GM18526 (cell line): ENCODE measurements around the gene AMOTL1.

Experiments
- POLR2A ChIP-seq: IDR thresholded peaks from 3 replicates; pipeline ENCODE4 v1.6.1; 2011; ENCODE audit not compliant: insufficient read length; ENCODE audit errors: extremely low read depth

The AMOTL1 gene

DNA sequence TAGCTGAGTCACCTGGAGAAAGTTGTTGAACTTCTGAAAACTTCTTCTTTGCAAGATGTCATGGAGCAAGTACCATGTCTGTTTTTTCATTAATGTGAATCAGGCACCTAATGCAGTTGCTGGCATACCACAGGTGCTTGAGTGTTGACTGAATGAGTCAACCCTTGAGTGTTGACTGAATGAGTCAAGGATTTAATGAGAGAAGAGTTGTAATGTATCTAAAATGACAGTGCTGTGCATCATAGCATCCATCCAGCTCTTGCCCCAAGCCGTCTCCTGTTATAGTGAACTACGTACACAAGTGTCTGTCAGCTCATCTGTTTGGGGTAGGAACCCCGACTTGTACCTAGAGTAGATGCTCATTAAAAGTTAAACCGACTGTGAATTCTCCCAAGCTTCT lies 112.1 kb downstream of the AMOTL1 start:
- TF ChIP-seq POLR2A, result no peak

DNA sequence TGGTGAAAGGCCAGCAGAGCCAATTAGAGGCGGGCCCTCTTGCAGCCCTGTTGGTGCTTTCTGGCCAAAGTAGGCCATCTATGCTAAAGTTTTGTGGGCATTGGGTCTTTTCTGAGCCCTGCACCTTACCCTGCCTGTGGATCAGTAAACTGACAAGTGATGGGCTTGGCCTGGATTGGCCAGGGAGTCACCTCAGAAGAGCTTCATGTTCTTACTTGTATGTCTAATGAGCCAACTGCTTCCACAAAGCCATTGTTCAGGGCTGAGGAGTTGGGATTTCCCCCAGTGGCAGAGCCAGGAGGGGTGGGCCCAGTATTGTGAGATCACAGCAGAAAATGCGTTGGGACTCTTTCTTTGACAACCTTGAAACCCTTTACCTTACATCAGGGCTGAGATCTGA lies 114.8 kb downstream of the AMOTL1 start:
- TF ChIP-seq POLR2A, result no peak

- no peak for TF ChIP-seq POLR2A
Observed at GRCh38 chr11:94883878-94884277, 115.7 kb downstream of the AMOTL1 start.

DNA sequence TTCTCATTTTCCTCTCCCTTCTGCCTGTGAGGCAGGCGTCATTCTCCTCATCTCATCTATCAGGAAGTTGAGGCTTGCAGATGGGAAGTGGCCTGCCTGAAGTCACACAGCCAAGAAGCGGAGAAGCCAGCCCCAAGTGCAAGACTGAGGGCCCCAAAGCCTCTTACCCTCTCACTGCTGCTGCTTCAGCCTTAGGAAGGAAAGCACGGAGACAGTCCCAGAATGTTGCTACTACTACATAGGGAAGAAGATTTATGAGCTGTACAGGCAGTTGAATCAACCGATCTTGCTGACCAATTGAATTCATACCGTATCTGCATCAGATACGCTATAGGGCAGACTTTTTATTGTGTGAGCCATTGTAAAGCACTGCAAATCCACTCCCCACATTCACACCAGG lies 116.2 kb downstream of the AMOTL1 start:
- TF ChIP-seq POLR2A, result no peak

GRCh38 chr11:94885133-94885532 lies 117.0 kb downstream of the AMOTL1 start:
- no peak for TF ChIP-seq POLR2A

GRCh38 chr11:94885581-94885980 lies 117.4 kb downstream of the AMOTL1 start:
- no peak for TF ChIP-seq POLR2A

DNA sequence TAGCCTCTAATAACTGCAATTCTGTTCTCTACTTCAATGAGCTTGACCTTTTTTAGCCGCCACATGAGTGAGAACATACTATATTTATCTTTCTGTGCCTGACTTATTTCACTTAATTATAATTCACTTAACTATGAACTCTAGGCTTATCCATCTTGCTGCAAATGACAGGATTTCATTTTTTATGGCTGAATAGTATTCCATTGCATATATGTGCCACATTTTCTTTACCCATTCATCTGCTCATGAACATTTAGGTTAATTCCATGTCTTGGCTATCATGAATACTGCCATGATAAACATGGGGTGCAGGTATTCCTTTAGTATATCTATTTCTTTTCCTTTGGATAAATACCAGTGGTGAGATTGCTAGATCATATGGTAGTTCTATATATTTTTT lies 120.0 kb downstream of the AMOTL1 start:
- no peak for TF ChIP-seq POLR2A

- TF ChIP-seq POLR2A, result no peak
Observed at GRCh38 chr11:94895451-94895850, 127.3 kb downstream of the AMOTL1 start.

DNA sequence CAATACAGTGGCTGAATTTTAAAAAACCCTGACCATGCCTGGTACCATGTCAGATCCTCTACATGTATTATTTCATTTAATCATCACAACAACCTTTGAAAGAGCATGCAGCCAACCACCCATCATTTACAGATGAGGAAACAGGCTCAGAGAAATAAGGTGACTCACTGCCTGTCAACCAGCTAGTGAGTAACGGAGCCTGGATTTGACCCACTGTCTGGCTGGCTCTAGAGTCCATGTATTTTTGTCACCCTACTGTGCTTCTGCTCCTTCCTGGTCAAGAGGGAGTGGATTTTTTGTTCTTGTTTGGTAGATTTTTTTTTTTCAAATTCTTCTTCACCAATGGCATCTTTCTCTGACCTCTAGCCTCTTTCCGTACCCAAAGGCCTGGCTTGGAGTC lies 127.8 kb downstream of the AMOTL1 start:
- TF ChIP-seq POLR2A, result no peak

GRCh38 chr11:94897330-94897768 lies 129.2 kb downstream of the AMOTL1 start:
- no peak for TF ChIP-seq POLR2A

DNA sequence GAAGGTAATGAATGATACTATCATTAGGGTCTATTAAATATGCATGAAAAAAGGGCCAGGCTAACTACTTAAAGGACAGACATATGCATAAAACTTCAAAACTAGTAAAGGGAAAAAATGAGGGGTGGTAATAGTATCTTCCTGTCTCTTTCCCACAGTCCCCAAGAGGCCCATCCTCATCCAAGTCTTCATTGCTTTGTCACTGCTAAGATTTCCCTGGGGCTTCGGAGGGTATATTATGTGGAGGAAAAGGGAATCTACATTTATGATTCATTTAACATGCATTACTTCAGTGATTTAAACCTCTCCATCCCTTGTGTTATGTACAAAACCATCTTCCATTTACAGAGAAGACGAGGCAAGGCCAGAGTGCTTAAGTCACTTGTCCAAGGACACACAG lies 139.1 kb downstream of the AMOTL1 start:
- no peak for TF ChIP-seq POLR2A

GRCh38 chr11:94909371-94909820 lies 141.2 kb downstream of the AMOTL1 start:
- no peak for TF ChIP-seq POLR2A

GRCh38 chr11:94910270-94910669 lies 142.1 kb downstream of the AMOTL1 start:
- no peak for TF ChIP-seq POLR2A

DNA sequence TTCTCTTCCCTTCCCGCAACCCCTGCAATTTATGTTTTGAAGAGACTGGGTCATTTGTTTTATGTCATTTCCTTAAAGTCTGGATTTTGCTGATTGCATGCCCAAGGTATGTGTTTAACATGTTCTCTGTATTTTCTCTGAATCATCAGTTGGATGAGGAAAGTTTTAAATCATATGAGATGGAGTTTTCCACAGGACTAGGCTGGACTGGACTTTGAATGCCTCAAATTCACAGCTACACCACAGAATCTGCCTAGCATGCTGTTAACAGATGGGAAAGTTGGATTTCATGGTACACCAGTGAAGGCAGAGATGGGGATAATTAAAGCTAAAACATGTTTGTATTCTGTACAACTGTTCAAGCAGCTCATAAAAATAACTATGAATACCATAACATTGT lies 142.6 kb downstream of the AMOTL1 start:
- TF ChIP-seq POLR2A, result no peak

- no peak for TF ChIP-seq POLR2A
Observed at GRCh38 chr11:94912806-94913205, 144.7 kb downstream of the AMOTL1 start.

DNA sequence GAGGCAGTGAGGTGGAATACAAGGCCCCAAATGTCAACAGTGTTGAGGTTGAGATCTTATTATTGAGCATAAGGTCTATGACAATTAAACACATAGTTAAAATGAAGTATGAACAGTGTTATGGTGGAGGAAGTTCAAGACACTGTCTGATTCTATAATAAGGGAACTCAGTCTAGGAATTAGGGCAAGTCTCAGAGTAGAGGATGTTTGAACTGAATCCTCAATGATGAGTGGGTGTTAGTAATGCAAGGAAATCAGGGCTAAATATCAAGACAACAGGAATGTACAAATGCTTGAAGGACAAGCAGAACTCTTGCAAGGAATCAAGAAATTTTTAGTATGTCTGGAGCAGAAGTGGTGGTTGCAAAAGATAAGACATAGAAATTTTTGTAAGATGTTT lies 152.2 kb downstream of the AMOTL1 start:
- no peak for TF ChIP-seq POLR2A

DNA sequence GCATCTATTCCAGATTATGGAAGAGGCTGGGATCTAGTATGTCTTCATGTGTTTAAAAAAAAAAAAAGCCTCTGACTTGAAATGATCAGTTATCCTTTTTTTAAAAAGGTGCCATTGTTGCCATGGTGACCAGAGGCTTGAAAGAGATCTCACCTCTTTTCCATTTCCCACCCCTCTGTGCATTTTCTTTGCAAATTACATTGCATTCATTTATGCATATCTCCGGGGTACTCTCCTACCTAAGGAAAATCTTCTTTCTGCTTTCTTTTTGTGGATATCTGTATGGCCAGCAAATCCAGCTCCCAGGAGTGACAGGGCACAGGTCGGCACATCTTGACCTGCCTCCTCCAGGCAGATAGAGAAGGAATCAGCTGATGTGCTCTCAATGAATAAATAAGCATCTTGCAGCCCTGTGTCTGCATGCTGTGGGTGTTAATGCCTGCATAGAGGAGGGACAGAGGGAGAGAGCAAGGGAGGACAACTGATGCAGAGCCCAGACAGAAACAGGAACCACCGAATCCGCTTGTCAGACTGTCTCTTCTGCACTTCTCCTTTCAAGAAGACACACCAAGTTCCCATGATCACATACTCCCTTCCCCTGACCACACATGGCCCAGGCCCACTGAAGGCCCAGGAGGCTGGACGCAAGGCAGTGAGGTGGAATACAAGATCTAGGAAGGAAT lies 154.3 kb downstream of the AMOTL1 start:
- no peak for TF ChIP-seq POLR2A
